Lung (tissue), 12 donors: Measurements from ENCODE around the gene ENGASE. TPM values are rescaled to one million over a fixed set of nuclear protein-coding genes. Genes with fewer than 3 reads are reported as not detected.

Source experiments
- ATAC-seq: fragments of 200-7000 bp; cut with Tn5 transposase; one replicate; pipeline ENCODE4 v1.9.1; 2020; ENCODE audit warnings: moderate number of reproducible peaks; ENCODE audit not compliant: insufficient read depth, low FRiP score
- DNase-seq, 3 donors: peaks; one replicate each; pipeline ENCODE4 v3.0.0-alpha.2; 2013 to 2017
- H3K27ac ChIP-seq, 2 donors: one replicate each; pipeline ENCODE4 v1.5.1; 2013; ENCODE audit warnings: mild to moderate bottlenecking in 2 of 2, moderate library complexity in 2 of 2, control low read depth in 1 of 2, inconsistent platforms in 1 of 2, low read depth in 1 of 2, low read length in 1 of 2
- H3K27me3 ChIP-seq, 3 donors: one replicate each; pipeline ENCODE4 v1.5.1; 2013; ENCODE audit warnings: low read length in 2 of 3; ENCODE audit not compliant: control insufficient read depth in 3 of 3, insufficient read depth in 3 of 3
- H3K36me3 ChIP-seq, 4 donors: one replicate each; pipeline ENCODE4 v1.5.1; 2013; ENCODE audit warnings: low read length in 4 of 4, mild to moderate bottlenecking in 1 of 4, moderate library complexity in 1 of 4; ENCODE audit not compliant: control insufficient read depth in 4 of 4, insufficient read depth in 4 of 4
- H3K4me1 ChIP-seq, 5 donors: one replicate each; pipeline ENCODE4 v1.5.1; 2013; ENCODE audit warnings: low read length in 5 of 5, mild to moderate bottlenecking in 2 of 5, moderate library complexity in 1 of 5; ENCODE audit not compliant: control insufficient read depth in 5 of 5, insufficient read depth in 5 of 5
- H3K4me3 ChIP-seq: one replicate; pipeline ENCODE4 v1.5.1; 2013; ENCODE audit warnings: mild to moderate bottlenecking, control low read depth, moderate library complexity
- H3K9ac ChIP-seq, 2 donors: one replicate each; pipeline ENCODE4 v1.5.1; 2013; ENCODE audit warnings: low read length in 2 of 2, control low read depth in 1 of 2; ENCODE audit not compliant: insufficient read depth in 1 of 2
- H3K9me3 ChIP-seq, 4 donors: one replicate each; pipeline ENCODE4 v1.5.1; 2013; ENCODE audit warnings: low read length in 3 of 4, mild to moderate bottlenecking in 1 of 4, moderate library complexity in 1 of 4; ENCODE audit not compliant: control insufficient read depth in 4 of 4, insufficient read depth in 3 of 4
- WGBS, 2 donors: extraction: QIAGEN DNeasy Blood & Tissue Kit; methylation state at CpG; one replicate each; pipeline ENCODE4 v1.1.7; 2013; 5-methylcytosine and 5-hydroxymethylcytosine counted together
- polyA plus RNA-seq, 2 donors: library from polyadenylated mRNA; stranded (reverse); fragments of 200-250 nt; gene quantifications; one replicate each; pipeline ENCODE4 v1.2.1, GENCODE V29; 2013
- total RNA-seq, 2 donors: library from RNA; depleted of rRNA in 1 of 2; stranded (reverse); fragments of >200 nt in 1 of 2; gene quantifications; one replicate each; pipeline ENCODE4 v1.2.1, GENCODE V29; 2014 to 2021
- TF ChIP-seq, protein P1 (sequence below): IDR thresholded peaks from 2 replicates; pipeline ENCODE4 v1.5.1; 2012; ENCODE audit warnings: mild to moderate bottlenecking; ENCODE audit errors: control extremely low read depth, extremely low read depth
- donor health status: control.
- donor health status: control.
- donor health status: Bipolar disorder and iron deficiency.
- donor health status: healthy.
- donor health status: DM: yes; HTN: yes; CAD: no.

The ENGASE gene
- total and polyA plus RNA-seq, 4 donors: 19.0 to 45.7 (median 32.5) TPM

DNA sequence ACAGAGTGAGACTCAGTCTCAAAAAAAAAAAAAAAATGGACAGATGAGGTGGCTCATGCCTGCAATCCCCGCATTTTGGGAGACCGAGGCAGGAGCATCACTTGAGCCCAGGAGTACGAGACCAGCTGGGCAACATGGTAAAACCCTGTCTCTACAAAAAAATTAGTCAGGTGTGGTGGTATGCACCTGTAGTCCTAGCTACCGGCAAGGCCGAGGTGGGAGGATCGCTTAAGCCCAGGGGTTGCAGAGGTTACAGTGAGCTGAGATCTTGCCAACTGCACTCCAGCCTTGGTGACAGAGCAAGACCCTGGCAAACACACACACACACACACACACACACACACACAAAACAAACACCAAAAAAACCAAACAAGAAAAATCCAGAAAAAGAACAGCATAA is 7.7 kb upstream of the ENGASE start:
- no peak overlapping the region for H3K9ac ChIP-seq
- TF ChIP-seq, protein P1, sequence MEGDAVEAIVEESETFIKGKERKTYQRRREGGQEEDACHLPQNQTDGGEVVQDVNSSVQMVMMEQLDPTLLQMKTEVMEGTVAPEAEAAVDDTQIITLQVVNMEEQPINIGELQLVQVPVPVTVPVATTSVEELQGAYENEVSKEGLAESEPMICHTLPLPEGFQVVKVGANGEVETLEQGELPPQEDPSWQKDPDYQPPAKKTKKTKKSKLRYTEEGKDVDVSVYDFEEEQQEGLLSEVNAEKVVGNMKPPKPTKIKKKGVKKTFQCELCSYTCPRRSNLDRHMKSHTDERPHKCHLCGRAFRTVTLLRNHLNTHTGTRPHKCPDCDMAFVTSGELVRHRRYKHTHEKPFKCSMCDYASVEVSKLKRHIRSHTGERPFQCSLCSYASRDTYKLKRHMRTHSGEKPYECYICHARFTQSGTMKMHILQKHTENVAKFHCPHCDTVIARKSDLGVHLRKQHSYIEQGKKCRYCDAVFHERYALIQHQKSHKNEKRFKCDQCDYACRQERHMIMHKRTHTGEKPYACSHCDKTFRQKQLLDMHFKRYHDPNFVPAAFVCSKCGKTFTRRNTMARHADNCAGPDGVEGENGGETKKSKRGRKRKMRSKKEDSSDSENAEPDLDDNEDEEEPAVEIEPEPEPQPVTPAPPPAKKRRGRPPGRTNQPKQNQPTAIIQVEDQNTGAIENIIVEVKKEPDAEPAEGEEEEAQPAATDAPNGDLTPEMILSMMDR: no peak
- no peak for ATAC-seq
- H3K27me3 ChIP-seq: no peaks in the 10 kb centered on the region
- H3K27ac ChIP-seq: no peak overlapping the region
- H3K36me3 ChIP-seq: no peaks in the 10 kb centered on the region
- WGBS, 2 donors: 82 to 88% methylated on average over 6 of the region's 6 CpGs
- no peaks in the 10 kb centered on the region for H3K9me3 ChIP-seq
- no peak for DNase-seq
- H3K4me1 ChIP-seq: no peaks in the 10 kb centered on the region
- no peak overlapping the region for H3K4me3 ChIP-seq

DNA sequence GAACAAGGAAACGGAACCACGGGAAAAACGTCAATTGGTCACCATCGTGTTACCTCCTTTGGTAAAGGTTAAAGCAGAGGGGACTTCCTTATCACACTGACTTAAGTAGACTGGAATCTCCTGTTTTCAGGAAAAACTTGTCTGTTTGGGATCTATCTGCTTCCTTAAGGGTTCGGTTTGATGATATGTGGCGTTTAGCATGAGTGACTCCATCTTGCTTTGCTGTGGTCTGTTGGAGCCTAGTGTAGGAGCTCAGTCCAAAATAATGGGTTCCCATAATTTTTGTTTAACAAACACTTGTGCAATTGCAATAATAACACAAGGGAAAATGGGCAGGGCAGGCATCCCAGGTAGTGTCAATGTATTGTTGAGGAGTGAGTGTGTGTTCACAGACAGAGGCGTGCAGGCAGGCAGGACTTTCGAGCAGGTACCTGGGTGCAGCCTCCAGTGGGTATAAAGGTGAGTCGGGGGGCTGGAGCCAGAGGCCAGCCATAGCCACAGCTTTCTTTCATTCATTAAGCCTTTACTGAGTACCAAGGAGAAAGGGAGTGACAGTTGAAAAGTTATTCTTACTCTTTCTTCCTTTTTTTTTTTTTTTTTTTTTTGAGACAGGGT is 4.3 kb upstream of the ENGASE start:
- H3K9ac ChIP-seq: no peak overlapping the region
- H3K9me3 ChIP-seq: no peaks in the 10 kb centered on the region
- 83 to 91% methylated on average over 9 of the region's 9 CpGs for WGBS, 2 donors
- TF ChIP-seq, protein P1: no peak
- H3K27ac ChIP-seq: peak overlapping the region in 1 of 2 donors; percentile 6
- H3K36me3 ChIP-seq: no peaks in the 10 kb centered on the region
- ATAC-seq (no peak), DNase-seq (no peak)
- H3K4me3 ChIP-seq: no peak overlapping the region
- H3K27me3 ChIP-seq: no peaks in the 10 kb centered on the region
- H3K4me1 ChIP-seq: peaks cover 0 to 1% (median 0%) of the 10 kb centered on the region in 5 donors

DNA sequence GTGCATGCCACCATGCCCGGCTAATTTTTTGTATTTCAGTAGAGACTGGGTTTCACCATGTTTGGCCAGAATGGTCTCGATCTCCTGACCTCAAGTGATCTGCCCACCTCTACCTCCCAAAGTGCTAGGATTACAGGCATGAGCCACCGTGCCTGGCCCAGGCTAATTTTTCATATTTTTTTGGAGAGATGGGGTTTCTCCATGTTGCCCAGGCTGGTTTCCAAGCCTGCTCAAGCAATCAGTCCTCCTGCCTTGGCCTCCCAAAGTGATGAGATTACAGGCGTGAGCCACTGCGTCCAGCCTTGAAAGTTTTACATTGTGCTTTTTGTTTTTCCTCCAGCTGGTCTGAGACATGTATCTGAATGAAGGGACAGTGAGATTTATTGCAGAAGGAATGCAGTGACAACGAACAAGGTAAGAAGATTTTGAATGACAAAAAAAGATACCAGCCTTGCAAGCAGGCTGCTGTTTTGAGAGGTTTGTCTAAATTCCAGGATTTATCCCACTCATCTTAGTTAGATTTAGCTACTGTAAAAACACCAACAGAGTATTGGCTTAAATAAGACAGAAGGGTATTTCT is 3.4 kb upstream of the ENGASE start:
- no peaks in the 10 kb centered on the region for H3K9me3 ChIP-seq
- ATAC-seq (no peak), DNase-seq (no peak)
- H3K9ac ChIP-seq: no peak overlapping the region
- no peak overlapping the region for H3K27ac ChIP-seq
- no peaks in the 10 kb centered on the region for H3K36me3 ChIP-seq
- TF ChIP-seq, protein P1: no peak
- 86 to 93% methylated on average over 6 of the region's 6 CpGs for WGBS, 2 donors
- no peak overlapping the region for H3K4me3 ChIP-seq
- H3K27me3 ChIP-seq: no peaks in the 10 kb centered on the region
- peaks cover 0 to 8% (median 5%) of the 10 kb centered on the region in 5 donors for H3K4me1 ChIP-seq
